GM12891 (cell line): ENCODE measurements around the gene PPP1R12B.
"Not testable (repeated sequence)": the region's sequence is repeated elsewhere in the genome, so short reads cannot be mapped to it uniquely, and the experiment has no call there.

Source experiments
- POLR2A ChIP-seq: IDR thresholded peaks from 2 replicates; pipeline ENCODE4 v1.6.1; 2011; ENCODE audit warnings: low read depth, low read length, control low read depth
- TAF1 ChIP-seq: IDR thresholded peaks from 2 replicates; pipeline ENCODE4 v1.6.1; 2011; ENCODE audit warnings: low read depth, low read length, control low read depth

GRCh38 chr1:202401771-202402170 is 53.3 kb downstream of the PPP1R12B start:
- not testable (repeated sequence) for TF ChIP-seq POLR2A, TAF1
